ENCODE measurements around the gene ZNF407. TPM values are rescaled to one million over a fixed set of nuclear protein-coding genes. Genes with fewer than 3 reads are reported as not detected.

The ZNF407 gene
- total and polyA plus RNA-seq, 4 donors, result 1.9 to 16.5 (median 6.6) TPM

DNA sequence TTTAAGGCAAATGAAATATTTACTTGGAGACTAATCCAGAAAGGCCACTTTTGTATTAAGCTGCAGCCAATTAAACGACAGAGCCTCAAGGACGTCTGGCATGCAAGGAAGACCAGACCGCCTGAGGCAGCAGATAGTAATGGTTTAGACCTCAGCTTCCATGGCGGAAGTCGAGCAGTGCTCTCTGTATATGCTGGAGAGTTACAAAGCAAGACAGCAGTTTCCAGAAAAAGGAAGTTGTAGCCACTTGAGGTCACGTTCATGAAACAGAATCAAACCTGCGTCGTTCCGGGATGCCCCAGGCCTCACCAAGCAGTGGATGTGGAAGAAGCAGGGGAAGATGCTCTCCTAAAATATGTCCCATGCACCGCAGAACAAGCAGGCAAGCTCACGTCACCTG is 469.3 kb downstream of the ZNF407 start:
- WGBS, result 85% methylated on average over 11 of the region's 11 CpGs
- H3K4me3 ChIP-seq (ENCODE audit: low read depth in 1 of 3, low read length in 3 of 3), result no peak overlapping the region
- H3K36me3 ChIP-seq (ENCODE audit: control insufficient read depth in 4 of 4, insufficient read depth in 3 of 4, low read depth in 1 of 4, low read length in 3 of 4), result peaks cover 0 to 10% (median 5%) of the 10 kb centered on the region in 4 donors
- H3K4me1 ChIP-seq (ENCODE audit: control insufficient read depth in 4 of 4, insufficient read depth in 4 of 4, low read length in 3 of 4), result no peaks in the 10 kb centered on the region
- H3K9ac ChIP-seq (ENCODE audit: low read depth in 1 of 2, low read length in 2 of 2), result no peak overlapping the region
- H3K27ac ChIP-seq (ENCODE audit: low read depth in 1 of 2, low read length in 2 of 2), result no peak overlapping the region
- no peak for DNase-seq (ENCODE audit: low spot score)
- no peaks in the 10 kb centered on the region for H3K9me3 ChIP-seq (ENCODE audit: control insufficient read depth in 4 of 4, low read length in 3 of 4)
- H3K27me3 ChIP-seq (ENCODE audit: control insufficient read depth in 4 of 4, insufficient read depth in 4 of 4, low read length in 3 of 4), result no peaks in the 10 kb centered on the region
- TF ChIP-seq TAF1 (conservative IDR thresholded peaks at IDR 0.05) (no peak), GABPA (IDR thresholded peaks at IDR 0.05 in 1 of 2, conservative IDR thresholded peaks at IDR 0.05 in 1 of 2) (no peak), FOXA2 (IDR thresholded peaks at IDR 0.05) (no peak), SP1 (IDR thresholded peaks at IDR 0.05) (no peak)
- TF ChIP-seq, protein P1, sequence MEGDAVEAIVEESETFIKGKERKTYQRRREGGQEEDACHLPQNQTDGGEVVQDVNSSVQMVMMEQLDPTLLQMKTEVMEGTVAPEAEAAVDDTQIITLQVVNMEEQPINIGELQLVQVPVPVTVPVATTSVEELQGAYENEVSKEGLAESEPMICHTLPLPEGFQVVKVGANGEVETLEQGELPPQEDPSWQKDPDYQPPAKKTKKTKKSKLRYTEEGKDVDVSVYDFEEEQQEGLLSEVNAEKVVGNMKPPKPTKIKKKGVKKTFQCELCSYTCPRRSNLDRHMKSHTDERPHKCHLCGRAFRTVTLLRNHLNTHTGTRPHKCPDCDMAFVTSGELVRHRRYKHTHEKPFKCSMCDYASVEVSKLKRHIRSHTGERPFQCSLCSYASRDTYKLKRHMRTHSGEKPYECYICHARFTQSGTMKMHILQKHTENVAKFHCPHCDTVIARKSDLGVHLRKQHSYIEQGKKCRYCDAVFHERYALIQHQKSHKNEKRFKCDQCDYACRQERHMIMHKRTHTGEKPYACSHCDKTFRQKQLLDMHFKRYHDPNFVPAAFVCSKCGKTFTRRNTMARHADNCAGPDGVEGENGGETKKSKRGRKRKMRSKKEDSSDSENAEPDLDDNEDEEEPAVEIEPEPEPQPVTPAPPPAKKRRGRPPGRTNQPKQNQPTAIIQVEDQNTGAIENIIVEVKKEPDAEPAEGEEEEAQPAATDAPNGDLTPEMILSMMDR (IDR thresholded peaks at IDR 0.05; ENCODE audit: low read depth, low read length, missing input control), result no peak
- TF ChIP-seq, protein P2, sequence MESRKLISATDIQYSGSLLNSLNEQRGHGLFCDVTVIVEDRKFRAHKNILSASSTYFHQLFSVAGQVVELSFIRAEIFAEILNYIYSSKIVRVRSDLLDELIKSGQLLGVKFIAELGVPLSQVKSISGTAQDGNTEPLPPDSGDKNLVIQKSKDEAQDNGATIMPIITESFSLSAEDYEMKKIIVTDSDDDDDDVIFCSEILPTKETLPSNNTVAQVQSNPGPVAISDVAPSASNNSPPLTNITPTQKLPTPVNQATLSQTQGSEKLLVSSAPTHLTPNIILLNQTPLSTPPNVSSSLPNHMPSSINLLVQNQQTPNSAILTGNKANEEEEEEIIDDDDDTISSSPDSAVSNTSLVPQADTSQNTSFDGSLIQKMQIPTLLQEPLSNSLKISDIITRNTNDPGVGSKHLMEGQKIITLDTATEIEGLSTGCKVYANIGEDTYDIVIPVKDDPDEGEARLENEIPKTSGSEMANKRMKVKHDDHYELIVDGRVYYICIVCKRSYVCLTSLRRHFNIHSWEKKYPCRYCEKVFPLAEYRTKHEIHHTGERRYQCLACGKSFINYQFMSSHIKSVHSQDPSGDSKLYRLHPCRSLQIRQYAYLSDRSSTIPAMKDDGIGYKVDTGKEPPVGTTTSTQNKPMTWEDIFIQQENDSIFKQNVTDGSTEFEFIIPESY (IDR thresholded peaks at IDR 0.05), result no peak
- TF ChIP-seq, protein P3, sequence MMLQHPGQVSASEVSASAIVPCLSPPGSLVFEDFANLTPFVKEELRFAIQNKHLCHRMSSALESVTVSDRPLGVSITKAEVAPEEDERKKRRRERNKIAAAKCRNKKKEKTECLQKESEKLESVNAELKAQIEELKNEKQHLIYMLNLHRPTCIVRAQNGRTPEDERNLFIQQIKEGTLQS (IDR thresholded peaks at IDR 0.05), result no peak
- TF ChIP-seq, protein P4, sequence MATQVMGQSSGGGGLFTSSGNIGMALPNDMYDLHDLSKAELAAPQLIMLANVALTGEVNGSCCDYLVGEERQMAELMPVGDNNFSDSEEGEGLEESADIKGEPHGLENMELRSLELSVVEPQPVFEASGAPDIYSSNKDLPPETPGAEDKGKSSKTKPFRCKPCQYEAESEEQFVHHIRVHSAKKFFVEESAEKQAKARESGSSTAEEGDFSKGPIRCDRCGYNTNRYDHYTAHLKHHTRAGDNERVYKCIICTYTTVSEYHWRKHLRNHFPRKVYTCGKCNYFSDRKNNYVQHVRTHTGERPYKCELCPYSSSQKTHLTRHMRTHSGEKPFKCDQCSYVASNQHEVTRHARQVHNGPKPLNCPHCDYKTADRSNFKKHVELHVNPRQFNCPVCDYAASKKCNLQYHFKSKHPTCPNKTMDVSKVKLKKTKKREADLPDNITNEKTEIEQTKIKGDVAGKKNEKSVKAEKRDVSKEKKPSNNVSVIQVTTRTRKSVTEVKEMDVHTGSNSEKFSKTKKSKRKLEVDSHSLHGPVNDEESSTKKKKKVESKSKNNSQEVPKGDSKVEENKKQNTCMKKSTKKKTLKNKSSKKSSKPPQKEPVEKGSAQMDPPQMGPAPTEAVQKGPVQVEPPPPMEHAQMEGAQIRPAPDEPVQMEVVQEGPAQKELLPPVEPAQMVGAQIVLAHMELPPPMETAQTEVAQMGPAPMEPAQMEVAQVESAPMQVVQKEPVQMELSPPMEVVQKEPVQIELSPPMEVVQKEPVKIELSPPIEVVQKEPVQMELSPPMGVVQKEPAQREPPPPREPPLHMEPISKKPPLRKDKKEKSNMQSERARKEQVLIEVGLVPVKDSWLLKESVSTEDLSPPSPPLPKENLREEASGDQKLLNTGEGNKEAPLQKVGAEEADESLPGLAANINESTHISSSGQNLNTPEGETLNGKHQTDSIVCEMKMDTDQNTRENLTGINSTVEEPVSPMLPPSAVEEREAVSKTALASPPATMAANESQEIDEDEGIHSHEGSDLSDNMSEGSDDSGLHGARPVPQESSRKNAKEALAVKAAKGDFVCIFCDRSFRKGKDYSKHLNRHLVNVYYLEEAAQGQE (IDR thresholded peaks at IDR 0.05), result no peak

DNA sequence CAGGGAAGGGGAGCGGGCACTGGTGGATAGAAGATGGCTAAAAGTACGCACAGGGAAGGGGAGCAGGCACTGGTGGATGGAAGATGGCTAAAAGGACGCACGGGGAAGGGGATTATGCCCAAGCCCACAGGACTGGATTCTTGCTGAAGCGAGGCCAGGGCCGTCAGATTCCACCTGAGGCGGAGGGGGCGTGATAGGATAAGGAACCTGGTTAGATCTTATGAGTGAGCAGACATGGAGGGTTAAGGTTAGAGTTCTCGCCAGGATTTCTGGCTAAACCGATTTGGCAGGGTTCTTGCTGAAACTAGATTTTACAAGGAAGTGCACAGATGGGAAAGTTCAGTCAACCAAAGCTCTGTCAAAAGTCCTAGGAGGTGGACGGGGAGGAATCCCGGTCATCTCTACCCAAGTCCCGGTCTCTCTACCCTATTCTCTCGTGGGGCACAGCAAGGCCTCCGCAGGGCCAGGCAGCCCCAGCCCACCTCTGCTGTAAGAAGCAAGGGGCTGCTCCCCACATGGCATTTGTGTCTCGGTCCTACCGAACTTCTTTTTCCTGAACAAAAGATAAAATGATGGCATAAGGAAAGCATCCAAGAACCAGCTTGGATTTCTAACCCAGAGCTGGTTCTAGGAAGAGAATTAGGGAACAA is 470.5 kb downstream of the ZNF407 start:
- H3K4me1 ChIP-seq (ENCODE audit: control insufficient read depth in 4 of 4, insufficient read depth in 4 of 4, low read length in 3 of 4), result no peaks in the 10 kb centered on the region
- 90% methylated on average over 17 of the region's 17 CpGs for WGBS
- no peaks in the 10 kb centered on the region for H3K9me3 ChIP-seq (ENCODE audit: control insufficient read depth in 4 of 4, low read length in 3 of 4)
- no peak overlapping the region for H3K27ac ChIP-seq (ENCODE audit: low read depth in 1 of 2, low read length in 2 of 2)
- DNase-seq (ENCODE audit: low spot score), result peak; percentile 22
- no peaks in the 10 kb centered on the region for H3K27me3 ChIP-seq (ENCODE audit: control insufficient read depth in 4 of 4, insufficient read depth in 4 of 4, low read length in 3 of 4)
- no peak overlapping the region for H3K4me3 ChIP-seq (ENCODE audit: low read depth in 1 of 3, low read length in 3 of 3)
- peaks cover 0 to 8% (median 5%) of the 10 kb centered on the region in 4 donors for H3K36me3 ChIP-seq (ENCODE audit: control insufficient read depth in 4 of 4, insufficient read depth in 3 of 4, low read depth in 1 of 4, low read length in 3 of 4)
- H3K9ac ChIP-seq (ENCODE audit: low read depth in 1 of 2, low read length in 2 of 2), result no peak overlapping the region
- TF ChIP-seq NR2F2 (IDR thresholded peaks at IDR 0.05) (no peak), TAF1 (conservative IDR thresholded peaks at IDR 0.05) (no peak), HNF4A (conservative IDR thresholded peaks at IDR 0.05) (no peak), JUND (IDR thresholded peaks at IDR 0.05) (no peak), EGR1 (IDR thresholded peaks at IDR 0.05; ENCODE audit: low read depth in 2 of 2) (no peak), RXRA (IDR thresholded peaks at IDR 0.05) (no peak), YY1 (IDR thresholded peaks at IDR 0.05) (no peak), GABPA (IDR thresholded peaks at IDR 0.05 in 1 of 2, conservative IDR thresholded peaks at IDR 0.05 in 1 of 2) (no peak), HNF4G (IDR thresholded peaks at IDR 0.05) (no peak), FOXA2 (IDR thresholded peaks at IDR 0.05) (no peak)
- TF ChIP-seq, protein P3 (IDR thresholded peaks at IDR 0.05), result no peak
- TF ChIP-seq, protein P2 (IDR thresholded peaks at IDR 0.05), result no peak
- TF ChIP-seq, protein P4 (IDR thresholded peaks at IDR 0.05), result no peak
- TF ChIP-seq, protein P5, sequence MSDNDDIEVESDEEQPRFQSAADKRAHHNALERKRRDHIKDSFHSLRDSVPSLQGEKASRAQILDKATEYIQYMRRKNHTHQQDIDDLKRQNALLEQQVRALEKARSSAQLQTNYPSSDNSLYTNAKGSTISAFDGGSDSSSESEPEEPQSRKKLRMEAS (IDR thresholded peaks at IDR 0.05), result no peak
